Astrocyte (in vitro differentiated cells and primary cell): ENCODE data around the gene PLCL2. TPM values are rescaled to one million over a fixed set of nuclear protein-coding genes. Genes with fewer than 3 reads are reported as not detected.

Source experiments
- DNase-seq: peaks from one replicate; pipeline ENCODE4 v3.0.0-alpha.2; 2010; ENCODE audit warnings: low read depth
- FAIRE-seq: peaks from 2 replicates; lab custom pipeline; 2011; peaks lifted over from hg19 to GRCh38; lab: Jason Lieb, UNC
- H2AFZ ChIP-seq: 2 replicates; pipeline ENCODE4 v1.6.0; 2012; ENCODE audit warnings: low read depth, low read length, inconsistent platforms
- H3K27ac ChIP-seq: 2 replicates; pipeline ENCODE4 v1.5.1; 2011; ENCODE audit warnings: low read depth, low read length, inconsistent platforms
- H3K27me3 ChIP-seq: 2 replicates; pipeline ENCODE4 v1.6.0; 2011; ENCODE audit warnings: low read length, inconsistent platforms; ENCODE audit not compliant: insufficient read depth
- H3K36me3 ChIP-seq: 2 replicates; pipeline ENCODE4 v1.5.1; 2011; ENCODE audit warnings: low read length, inconsistent platforms; ENCODE audit not compliant: insufficient read depth
- H3K4me1 ChIP-seq: 2 replicates; pipeline ENCODE4 v1.5.1; 2011; ENCODE audit warnings: low read length, inconsistent platforms; ENCODE audit not compliant: insufficient read depth
- H3K4me2 ChIP-seq: 2 replicates; pipeline ENCODE4 v1.6.0; 2012; ENCODE audit warnings: low read length, inconsistent platforms
- H3K4me3 ChIP-seq: 2 replicates; pipeline ENCODE4 v1.5.1; 2011; ENCODE audit warnings: low read depth, mild to moderate bottlenecking, low read length, inconsistent platforms; ENCODE audit not compliant: insufficient read depth
- H3K79me2 ChIP-seq: 2 replicates; pipeline ENCODE4 v1.6.0; 2012; ENCODE audit warnings: mild to moderate bottlenecking, low read length, inconsistent platforms; ENCODE audit not compliant: insufficient read depth
- H3K9ac ChIP-seq: 2 replicates; pipeline ENCODE4 v1.6.0; 2012; ENCODE audit warnings: mild to moderate bottlenecking, low read length, inconsistent platforms
- H3K9me3 ChIP-seq: 2 replicates; pipeline ENCODE4 v1.5.1; 2012; ENCODE audit warnings: low read depth, mild to moderate bottlenecking, low read length, inconsistent platforms; ENCODE audit not compliant: insufficient read depth
- H4K20me1 ChIP-seq: 2 replicates; pipeline ENCODE4 v1.6.0; 2012; ENCODE audit warnings: low read length, inconsistent platforms; ENCODE audit not compliant: insufficient read depth
- H3K27ac Mint-ChIP-seq: one replicate; pipeline ENCODE4 v1.8.0; 2021; ENCODE audit warnings: mild to moderate bottlenecking, mixed read lengths; ENCODE audit not compliant: unreplicated experiment
- H3K27me3 Mint-ChIP-seq: one replicate; pipeline ENCODE4 v1.8.0; 2021; ENCODE audit warnings: low read depth, mixed read lengths; ENCODE audit not compliant: unreplicated experiment
- H3K36me3 Mint-ChIP-seq: one replicate; pipeline ENCODE4 v1.8.0; 2021; ENCODE audit warnings: low read depth, mixed read lengths; ENCODE audit not compliant: unreplicated experiment
- H3K4me1 Mint-ChIP-seq: one replicate; pipeline ENCODE4 v1.8.0; 2021; ENCODE audit warnings: low read depth, mixed read lengths; ENCODE audit not compliant: unreplicated experiment
- H3K4me3 Mint-ChIP-seq: one replicate; pipeline ENCODE4 v1.8.0; 2021; ENCODE audit warnings: mild to moderate bottlenecking, moderate library complexity, mixed read lengths; ENCODE audit not compliant: unreplicated experiment
- H3K9me3 Mint-ChIP-seq: one replicate; pipeline ENCODE4 v1.8.0; 2021; ENCODE audit warnings: mild to moderate bottlenecking, mixed read lengths; ENCODE audit not compliant: unreplicated experiment
- CTCF ChIP-seq: IDR thresholded peaks from 2 replicates; pipeline ENCODE4 v1.5.1; 2011; ENCODE audit warnings: low read depth, mild to moderate bottlenecking, inconsistent platforms, low read length, moderate library complexity; ENCODE audit not compliant: insufficient read depth
- EZH2 ChIP-seq: IDR thresholded peaks from 2 replicates; pipeline ENCODE4 v1.6.1; 2012; ENCODE audit warnings: mild to moderate bottlenecking, low read length, inconsistent platforms; ENCODE audit not compliant: insufficient read depth
- total RNA-seq: library from RNA; stranded (reverse); gene quantifications from 2 replicates; pipeline ENCODE4 v1.2.1, GENCODE V29; 2021

PLCL2 gene
- total RNA-seq, 1 donor from 2014 or later: 3.9 TPM

GRCh38 chr3:16932877-16933276, 48.1 kb downstream of the PLCL2 start:
- H3K4me3 ChIP-seq: no peak overlapping the region
- TF ChIP-seq EZH2: no peak
- no peak for TF ChIP-seq CTCF
- FAIRE-seq: no peak
- no peaks in the 10 kb centered on the region for H3K27me3 Mint-ChIP-seq
- H3K27me3 ChIP-seq: no peaks in the 10 kb centered on the region
- H3K4me3 Mint-ChIP-seq: no peak overlapping the region
- no peak overlapping the region for H3K4me2 ChIP-seq
- no peak overlapping the region for H2AFZ ChIP-seq
- peaks cover 10% of the 10 kb centered on the region for H3K4me1 Mint-ChIP-seq
- peaks cover 2% of the 10 kb centered on the region for H3K36me3 Mint-ChIP-seq
- no peaks in the 10 kb centered on the region for H3K79me2 ChIP-seq
- no peak overlapping the region for H3K27ac ChIP-seq
- H3K4me1 ChIP-seq: no peaks in the 10 kb centered on the region
- no peak overlapping the region for H3K9ac ChIP-seq
- no peaks in the 10 kb centered on the region for H3K9me3 ChIP-seq
- peaks cover 2% of the 10 kb centered on the region for H3K9me3 Mint-ChIP-seq
- no peak overlapping the region for H3K27ac Mint-ChIP-seq
- H3K36me3 ChIP-seq: no peaks in the 10 kb centered on the region
- H4K20me1 ChIP-seq: peaks cover 5% of the 10 kb centered on the region
- no peak for DNase-seq

GRCh38 chr3:16935781-16936180, 51.0 kb downstream of the PLCL2 start:
- FAIRE-seq: no peak
- H3K4me1 Mint-ChIP-seq: peaks cover 5% of the 10 kb centered on the region

More at GRCh38 chr3:16935781-16936180, 51.0 kb downstream of the PLCL2 start:
- no peak overlapping the region for H2AFZ ChIP-seq
- no peaks in the 10 kb centered on the region for H3K79me2 ChIP-seq
- H3K4me2 ChIP-seq: no peak overlapping the region
- TF ChIP-seq EZH2 (no peak), CTCF (no peak)
- no peaks in the 10 kb centered on the region for H3K36me3 ChIP-seq
- no peaks in the 10 kb centered on the region for H3K27me3 Mint-ChIP-seq
- H3K27ac Mint-ChIP-seq: no peak overlapping the region
- H3K4me1 ChIP-seq: no peaks in the 10 kb centered on the region
- DNase-seq: no peak
- H3K4me3 ChIP-seq: no peak overlapping the region
- H3K9me3 ChIP-seq: no peaks in the 10 kb centered on the region
- H3K36me3 Mint-ChIP-seq: peaks cover 2% of the 10 kb centered on the region
- H3K27ac ChIP-seq: no peak overlapping the region
- no peak overlapping the region for H3K9ac ChIP-seq
- peaks cover 2% of the 10 kb centered on the region for H4K20me1 ChIP-seq
- H3K27me3 ChIP-seq: no peaks in the 10 kb centered on the region
- H3K9me3 Mint-ChIP-seq: peaks cover 2% of the 10 kb centered on the region
- no peak overlapping the region for H3K4me3 Mint-ChIP-seq
